T-helper 22 cell (primary cell): ENCODE measurements around the gene HIVEP1.

ENCODE experiments used
- DNase-seq: peaks from one replicate; pipeline ENCODE4 v3.0.0-alpha.2; 2020; ENCODE audit warnings: low read depth

The HIVEP1 gene

DNA sequence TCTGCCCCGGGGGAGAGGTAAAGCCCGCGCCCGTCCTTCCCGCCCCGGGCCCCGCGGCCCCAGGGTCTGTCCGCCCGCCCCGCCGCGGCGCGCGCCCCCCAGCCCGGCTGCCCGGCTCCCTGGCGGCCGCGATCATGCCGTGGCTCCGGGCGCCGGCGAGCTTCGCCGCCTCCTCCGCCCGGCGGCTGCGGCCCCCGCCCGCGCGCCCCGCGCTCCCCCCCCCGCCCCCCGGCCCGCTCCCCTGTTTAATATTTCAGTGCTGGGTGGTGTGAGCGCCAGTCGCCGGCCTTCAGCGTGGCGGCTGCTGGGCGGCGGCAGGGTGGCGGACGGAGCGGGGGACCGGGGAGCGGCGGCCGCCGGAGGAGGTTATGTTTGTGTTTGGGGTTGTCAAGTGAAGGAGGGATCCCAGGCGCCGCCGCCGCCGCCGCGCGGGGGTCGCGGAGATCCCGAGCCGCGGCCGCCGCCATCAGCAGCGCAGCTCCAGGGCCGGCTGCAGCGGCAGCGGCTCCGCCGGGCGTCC, at the start of gene HIVEP1:
HIVEP1 (plus strand) TSS at position 275 of the 520 bp plus-strand sequence. CDS start 3,317 bp downstream, outside the sequence.
- DNase-seq: no peak

DNA sequence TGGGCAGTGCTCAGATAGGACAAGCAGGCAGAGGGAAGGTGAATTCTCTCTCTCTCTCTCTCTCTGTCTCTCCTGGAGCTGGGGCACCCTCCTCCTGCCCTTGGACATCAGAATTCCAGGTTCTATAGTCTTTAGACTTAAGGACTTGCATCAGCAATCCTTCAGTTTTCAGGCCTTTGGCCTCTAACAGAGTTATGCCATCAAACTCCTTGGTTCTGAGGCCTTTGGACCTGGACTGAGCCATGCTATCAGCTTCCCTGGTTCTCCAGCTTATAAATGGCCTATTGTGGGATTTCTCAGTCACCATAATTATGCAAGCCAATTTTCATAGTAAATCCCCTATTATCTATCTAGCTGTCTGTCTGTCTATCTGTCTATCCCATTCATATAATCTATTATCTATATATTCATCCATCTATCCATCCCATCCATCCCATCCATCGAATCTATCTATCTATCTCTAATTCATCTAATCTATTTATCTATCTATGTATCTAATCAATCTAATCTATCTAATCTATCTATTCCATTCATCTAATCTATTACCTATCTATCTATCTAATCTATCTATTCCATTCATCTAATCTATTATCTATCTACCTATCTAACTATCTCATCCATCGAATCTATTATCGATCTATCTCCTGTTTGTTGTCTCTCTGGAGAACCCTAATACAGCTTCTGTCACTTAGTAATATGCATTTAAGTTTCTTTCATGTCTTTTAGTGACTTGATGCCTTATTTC, 48.2 kb upstream of the HIVEP1 start:
- DNase-seq: no peak

DNA sequence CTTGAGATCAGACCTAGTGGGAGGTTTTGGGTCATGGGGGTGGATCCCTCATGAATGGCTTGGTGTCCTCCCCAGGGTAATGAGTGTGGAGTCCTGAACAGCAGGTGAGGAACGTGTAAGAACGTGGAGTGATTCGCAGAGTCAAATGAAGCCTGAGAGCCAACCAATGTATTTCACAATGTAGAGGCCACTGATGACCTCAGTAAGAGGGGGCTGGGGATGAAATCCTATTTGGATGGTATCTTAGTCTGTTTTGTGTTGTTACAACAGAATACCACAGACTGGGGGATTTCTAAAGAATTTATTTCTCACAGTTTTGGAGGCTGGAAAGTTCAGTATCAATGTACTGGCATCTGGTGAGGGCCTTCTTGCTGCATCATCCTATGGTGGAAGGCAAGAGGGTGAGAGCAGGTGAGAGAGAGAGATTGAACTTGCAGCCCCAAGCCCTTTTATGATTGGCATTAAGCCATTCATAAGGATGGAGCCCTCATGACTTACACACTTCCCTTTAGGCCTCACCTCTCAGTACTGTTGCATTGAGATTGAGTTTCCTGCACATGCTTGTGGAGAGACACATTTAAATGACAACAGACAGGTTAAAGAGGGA, 47.3 kb upstream of the HIVEP1 start:
- DNase-seq: no peak

DNA sequence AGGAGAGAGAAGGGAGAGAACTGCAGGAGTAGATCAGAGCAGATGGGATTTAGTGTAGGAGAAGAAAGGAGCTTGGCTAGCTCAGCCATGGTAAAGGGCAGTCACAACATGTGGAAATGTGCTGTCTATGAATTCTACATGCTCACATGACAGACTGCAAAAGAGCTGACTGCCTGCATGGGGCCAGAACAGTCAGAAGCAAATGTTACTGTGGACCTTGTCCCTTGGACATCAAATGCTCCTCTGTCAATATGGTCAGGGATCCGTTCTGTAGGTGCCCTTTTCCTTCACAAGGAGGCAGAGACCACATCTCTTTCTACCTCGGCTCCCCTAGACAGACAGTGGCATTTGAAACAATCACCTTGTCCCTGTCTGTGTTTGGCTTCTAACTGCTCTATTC, 46.6 kb upstream of the HIVEP1 start:
- no peak for DNase-seq

DNA sequence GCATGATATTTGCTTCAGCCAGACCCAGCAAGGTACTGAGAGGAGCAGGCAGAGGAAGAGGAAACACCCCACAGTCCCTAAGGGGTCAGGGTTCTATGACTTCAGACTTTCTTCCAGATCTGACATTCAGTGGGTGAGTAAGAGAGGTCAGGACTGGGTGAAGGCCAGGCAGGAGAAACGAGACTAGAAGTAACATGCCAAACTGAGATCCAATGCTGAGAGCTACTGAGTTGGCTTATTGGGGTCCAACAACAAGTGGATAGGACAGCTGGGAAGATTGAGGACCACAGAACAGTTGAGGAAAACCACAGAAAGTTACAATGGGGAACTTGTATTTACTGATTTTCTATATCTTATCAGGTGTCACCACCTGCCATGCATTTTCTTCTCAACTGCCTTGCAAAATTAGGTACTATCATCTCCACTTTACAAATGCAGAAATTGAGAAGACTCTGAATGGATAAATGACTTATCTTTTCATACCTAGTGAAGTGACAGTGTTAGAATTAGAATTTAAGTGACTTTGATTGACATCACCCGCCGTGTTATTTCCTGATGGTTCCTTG, 43.8 kb upstream of the HIVEP1 start:
- DNase-seq: no peak

DNA sequence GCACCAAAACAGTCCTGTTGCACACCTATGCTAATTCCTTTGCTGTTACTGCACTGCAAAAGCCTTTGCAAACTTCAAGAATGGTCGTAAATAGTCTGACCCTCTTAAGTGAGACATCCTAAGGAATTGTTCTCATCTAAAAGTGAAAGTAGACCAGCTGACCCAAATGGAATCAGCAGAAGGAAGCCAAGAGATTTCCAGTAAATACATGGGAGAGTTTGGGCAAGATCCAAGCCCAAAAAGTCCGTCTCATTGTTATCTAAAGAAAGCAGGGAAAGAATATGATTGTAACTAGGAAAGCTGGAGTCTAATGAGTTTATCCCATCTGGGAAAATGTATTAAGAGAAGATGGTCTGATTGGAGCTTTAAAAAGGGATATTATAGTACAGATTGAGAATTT, 43.0 kb upstream of the HIVEP1 start:
- no peak for DNase-seq

DNA sequence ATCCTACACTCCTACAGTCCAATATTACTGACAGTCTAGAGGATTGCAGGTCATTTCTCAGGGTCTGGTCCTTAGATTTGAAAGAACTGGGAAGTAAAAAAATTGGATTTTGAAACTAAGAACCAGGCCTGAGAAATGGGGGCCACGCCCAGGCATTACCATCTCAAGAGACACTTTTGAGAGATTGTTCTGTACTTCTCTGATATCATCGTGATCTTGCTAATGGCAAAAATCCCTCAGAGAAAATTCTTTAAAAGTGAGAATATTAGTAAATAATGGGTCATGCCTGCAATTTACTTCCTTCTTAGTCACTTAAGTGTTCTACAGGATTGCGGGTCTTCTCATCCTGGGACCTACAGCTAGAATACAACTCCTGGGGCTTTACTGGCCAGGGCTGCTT, 42.0 kb upstream of the HIVEP1 start:
- no peak for DNase-seq

DNA sequence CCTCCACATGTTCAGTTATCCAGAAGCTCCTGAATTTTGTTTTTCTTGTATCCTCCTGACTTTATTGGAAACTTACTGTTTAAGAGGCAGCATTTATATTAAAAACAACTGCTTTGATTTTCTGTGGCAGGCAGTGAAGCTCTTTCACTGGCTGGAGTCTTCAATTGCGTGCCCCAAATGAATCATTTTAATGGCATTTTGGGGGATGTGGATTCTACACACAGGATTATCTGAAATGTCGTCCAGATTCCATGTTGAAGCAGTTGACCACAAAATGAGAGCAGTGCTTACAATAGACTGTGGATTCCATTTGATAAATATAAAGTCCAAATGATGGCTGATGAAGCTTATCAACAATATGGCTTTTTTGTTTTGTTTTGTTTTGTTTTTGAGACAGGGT, 41.0 kb upstream of the HIVEP1 start:
- no peak for DNase-seq

DNA sequence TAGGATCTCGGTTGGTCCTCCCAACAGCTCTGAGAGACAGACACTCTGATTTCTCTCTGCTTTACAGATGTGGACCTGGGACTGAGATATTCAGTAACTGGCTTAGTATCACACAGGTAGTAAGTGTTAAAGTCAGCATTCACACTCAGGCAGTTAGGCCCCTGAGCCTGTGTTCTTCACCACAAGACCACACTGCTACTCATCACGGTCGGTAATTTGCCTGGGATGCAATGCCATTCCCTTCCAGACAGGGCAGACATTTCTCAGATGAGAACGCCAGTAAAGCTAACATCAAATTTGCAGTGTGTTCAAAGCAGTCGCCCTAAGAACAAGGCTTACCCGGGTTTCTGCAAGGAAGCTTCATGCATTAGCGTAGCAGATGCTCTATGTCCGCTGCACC, 39.8 kb upstream of the HIVEP1 start:
- no peak for DNase-seq

DNA sequence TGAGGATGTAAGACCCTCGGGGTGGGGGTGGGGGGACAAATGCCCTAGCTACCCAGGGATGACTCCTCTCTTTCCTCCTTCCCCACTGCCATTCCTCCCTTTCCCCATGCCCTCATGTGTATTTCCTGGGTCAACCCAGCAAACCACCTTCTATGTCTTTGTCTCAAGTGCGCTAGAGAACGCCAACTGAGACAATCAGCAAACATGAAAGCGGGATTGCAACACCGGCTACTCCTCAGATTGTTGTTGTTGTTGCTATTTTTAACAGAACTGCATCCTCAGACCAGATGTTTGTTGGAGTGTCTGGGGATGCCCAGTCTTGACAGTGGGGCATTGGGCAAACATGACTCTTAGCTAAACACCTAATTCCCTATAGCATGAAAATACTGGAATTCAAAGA, 39.3 kb upstream of the HIVEP1 start:
- DNase-seq: no peak

DNA sequence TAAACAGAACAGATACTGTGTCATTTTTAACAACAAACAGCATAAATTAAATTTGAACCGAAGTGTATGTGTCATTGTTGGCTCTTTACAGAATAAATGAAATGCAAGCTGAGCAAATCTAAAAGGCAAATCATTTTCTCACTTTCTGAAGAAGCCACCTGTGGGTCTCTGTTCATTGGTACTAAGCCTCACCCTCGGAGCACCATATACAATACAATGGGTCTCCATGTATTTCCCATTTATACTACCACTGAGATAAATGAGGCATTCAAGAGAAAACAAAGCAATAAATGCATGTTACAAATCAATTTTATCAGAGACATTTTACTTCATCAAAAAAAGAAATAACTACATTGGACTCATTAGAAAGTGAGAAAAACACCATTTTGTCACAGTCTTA, 38.9 kb upstream of the HIVEP1 start:
- no peak for DNase-seq

DNA sequence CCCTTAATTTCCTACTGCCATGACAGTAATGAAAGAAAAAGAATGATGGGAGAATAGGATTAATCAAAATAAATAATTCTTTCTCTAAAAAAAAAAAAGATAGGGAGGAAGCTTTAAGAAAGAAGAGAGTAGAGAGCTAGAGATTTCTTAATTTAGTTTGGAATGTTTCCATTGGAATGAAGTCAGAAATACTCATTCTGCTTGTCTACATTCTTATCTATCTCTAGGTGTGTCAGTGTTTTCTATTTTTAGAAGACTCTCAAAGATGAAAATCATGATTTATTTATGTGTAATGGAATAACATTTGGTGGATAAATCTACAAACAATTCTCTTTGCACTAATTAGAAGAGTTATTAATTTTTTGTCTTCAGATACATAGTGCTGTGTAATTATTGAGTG, 38.0 kb upstream of the HIVEP1 start:
- DNase-seq: no peak

DNA sequence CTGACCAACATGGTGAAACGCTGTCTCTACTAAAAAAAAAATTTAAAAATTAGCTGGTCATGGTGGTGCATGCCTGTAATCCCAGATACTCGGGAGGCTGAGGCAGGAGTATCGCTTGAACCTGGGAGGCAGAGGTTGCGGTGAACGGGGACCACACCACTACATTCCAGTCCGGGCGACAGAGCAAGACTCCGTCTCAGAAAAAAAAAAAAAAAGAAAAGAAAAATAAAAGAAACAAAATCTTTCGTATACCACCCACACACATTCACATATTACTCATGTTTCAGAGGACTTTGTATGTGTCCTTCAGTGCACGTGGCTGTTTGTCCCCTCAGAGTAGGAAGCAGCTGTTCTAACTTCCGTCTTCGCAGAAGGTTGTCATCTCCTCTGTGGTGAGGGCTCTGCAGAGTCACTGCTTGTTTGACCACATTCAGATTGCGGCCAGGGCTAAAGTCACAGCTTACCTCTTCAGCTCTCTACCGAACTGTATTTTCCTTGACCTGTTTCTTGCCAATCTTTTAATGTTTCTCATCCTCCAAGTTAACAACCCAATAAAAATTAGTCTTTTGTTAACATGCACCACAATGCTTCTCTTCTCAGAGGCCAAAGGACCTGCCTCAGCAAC, 36.6 kb upstream of the HIVEP1 start:
- DNase-seq: no peak

DNA sequence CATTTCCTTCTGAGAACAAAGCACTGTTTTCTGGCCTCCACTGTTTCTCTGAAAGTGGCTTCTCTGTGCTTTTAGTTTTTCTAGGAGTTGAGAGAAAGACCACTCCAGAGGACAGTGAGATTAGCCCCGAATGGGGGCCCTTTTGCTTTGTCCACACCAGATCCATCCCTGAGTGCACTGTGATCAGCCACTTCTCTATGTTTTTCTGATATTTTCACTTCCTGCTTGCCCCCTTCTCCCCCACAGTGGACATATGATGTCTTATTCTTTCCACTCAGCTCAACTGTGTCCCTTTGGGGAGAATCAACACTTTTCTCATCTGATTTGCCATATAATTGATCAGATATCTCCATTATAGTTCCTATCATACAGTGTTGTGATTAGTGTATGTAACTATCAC, 35.6 kb upstream of the HIVEP1 start:
- DNase-seq: no peak

DNA sequence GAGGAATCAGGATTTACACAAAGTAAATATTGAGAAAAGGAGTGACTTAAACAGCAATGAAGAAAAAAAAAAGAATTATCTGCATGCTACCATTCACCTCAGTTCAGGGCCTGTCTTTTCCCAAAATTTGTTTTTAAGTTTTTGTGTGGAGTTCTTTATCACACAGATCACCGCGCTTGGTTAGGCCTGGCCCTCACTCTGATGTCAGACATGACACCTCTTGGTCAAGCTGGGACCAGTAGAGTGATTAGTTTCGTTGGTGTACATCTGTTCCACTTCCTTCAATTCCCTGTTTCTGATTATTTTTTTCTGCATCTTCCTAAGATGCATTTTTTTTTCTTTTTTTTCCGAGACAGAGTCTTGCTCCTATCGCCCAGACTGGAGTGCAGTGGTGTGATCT, 34.9 kb upstream of the HIVEP1 start:
- no peak for DNase-seq

DNA sequence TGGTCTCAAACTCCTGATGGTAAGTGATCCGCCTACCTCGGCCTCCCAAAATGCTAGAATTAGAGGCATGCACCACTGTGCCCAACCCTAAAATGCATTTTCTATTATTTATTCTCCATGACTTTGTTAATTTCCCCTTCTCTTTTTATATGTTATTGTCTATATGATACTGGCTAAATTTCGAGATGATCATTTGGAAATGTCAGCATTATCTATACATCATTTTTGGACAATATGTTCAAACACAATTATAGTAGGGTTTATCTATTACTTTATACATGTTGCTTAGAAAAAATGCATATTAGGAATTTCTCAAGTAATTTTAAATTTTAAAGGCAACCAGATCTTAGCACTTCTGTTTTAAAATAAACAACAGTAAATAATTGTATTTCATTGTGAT, 34.4 kb upstream of the HIVEP1 start:
- DNase-seq: no peak

DNA sequence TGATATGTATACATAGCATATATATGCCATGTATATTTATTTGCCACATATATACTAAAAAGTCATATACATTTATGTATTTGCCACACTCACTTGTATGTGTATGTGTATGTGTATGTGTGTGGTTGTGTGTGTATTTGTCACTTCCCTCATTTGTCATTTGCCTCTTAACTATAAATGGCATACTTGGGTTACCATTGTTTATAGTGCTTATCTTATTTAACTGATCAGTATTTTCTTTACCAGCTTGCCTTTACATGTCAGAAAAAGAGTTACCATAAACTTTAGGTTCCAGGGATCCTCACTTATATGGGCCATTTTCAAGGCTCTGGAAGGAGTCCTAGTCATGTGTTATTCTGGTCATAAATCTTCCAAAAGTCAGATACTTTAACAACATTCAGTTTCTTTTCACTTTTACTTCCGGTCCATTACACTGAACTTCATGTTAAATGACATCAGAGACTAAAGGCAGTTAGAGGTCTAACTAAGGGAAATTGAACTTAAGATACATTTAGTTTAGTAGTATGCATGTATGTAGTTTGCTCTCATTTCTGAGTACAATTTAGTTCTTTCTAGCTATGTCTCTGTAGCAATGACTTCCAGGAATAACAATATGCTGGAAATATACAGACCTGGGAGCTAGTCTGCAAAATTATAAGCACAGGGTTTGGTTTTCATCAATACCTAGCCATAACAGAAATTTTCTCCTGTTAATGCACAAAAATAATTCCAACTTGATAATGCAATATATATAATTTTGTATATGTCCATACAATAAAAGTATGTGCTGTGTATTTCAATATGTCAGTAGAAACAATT, 33.7 kb upstream of the HIVEP1 start:
- no peak for DNase-seq

DNA sequence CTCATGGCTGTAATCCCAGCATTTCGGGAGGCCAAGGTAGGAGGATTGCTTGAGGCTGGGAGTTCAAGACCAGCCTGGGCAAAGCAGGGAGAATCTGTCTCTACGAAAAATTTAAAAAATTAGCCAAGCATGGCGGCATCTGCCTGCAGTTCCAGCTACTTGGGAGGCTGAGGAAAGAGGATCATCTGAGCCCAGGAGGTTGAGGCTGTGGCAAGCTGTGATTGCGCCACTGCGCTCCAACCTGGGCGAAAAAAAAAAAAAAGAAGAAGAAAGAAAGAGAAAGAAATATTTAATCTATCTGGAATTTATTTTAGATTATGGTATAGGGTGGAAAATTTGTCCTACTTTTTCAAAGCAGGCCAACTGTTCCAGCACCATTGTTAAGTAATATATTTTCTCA, 32.2 kb upstream of the HIVEP1 start:
- DNase-seq: no peak

DNA sequence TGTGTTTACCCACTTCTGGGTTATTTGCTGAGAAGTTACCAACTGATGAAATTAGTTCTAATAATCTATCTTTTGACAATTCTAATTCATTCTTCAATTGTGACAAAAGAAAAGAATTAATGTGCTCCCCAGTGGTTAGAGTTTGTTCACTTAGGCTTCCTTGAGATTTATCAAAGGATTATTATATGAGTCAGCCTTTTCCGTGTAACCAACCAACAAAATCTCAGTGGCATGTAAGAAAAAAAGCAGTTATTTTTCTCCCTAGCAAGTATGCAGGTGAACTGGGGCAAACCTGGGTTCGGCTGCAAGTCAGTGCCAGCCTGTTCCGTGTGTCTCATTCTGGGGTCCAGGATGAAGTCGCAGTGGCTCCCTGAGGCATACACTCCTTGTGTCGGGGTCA, 28.8 kb upstream of the HIVEP1 start:
- no peak for DNase-seq

DNA sequence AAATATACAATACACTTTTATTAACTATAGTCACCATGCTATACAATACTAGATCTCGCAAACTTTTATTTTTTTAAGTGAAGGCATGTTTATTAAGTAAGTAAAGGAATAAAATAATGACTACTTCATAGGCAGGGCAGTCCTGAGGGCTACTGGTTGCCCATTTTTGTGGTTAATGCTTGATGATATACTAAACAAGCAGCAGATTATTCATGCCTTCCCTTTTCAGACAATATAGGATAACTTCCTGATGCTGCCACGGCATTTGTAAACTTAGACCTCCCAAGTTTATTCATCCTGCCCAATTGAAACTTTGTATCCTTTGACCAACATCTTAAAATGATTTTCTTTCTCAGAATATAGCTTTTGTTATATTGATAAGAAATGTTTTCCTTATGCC, 24.7 kb upstream of the HIVEP1 start:
- no peak for DNase-seq

DNA sequence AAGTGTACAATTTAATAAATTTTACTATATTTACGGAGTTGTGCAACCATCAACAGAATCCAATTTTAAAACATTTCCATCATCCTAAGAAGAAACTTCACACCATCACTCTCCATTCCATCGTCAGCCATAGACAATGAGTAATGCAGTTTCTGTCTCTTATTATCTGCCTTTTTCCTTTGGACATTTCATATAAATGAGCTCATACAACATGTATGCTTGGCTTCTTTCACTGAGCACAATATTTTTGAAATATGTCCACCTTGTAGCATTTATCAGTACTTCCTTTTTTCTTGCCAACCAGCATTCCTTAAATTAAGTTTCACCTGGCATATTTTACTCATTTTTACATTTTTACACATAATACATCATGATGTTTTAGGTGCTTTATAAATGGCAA, 22.7 kb upstream of the HIVEP1 start:
- DNase-seq: no peak

DNA sequence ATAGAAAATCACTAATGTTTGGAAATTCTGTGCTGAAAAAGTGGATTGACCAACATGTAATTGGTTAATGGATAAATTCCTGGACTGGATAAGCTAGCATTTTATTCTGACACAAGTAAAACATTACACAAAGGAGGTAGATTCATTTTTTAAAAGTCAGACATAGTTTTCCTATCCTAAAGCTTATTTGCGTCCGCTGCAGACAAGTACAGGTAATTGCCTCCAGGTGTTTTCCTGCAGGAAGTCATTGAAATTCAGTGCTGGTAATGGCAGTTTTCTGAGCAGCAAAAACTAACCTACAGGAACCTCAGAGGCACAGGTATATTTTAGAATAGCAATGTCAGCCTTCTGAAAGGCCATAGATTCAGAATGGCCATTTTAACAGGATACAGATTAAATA, 20.0 kb upstream of the HIVEP1 start:
- DNase-seq: no peak
